GM18867 (cell line): ENCODE results near the gene IL18BP.

ENCODE experiments used
- ATAC-seq: cut with Tn5 transposase; IDR thresholded peaks from one replicate; pipeline ENCODE4 v1.9.1; 2021; ENCODE audit warnings: mild to moderate bottlenecking, moderate library complexity; ENCODE audit not compliant: unreplicated experiment

Gene IL18BP

DNA sequence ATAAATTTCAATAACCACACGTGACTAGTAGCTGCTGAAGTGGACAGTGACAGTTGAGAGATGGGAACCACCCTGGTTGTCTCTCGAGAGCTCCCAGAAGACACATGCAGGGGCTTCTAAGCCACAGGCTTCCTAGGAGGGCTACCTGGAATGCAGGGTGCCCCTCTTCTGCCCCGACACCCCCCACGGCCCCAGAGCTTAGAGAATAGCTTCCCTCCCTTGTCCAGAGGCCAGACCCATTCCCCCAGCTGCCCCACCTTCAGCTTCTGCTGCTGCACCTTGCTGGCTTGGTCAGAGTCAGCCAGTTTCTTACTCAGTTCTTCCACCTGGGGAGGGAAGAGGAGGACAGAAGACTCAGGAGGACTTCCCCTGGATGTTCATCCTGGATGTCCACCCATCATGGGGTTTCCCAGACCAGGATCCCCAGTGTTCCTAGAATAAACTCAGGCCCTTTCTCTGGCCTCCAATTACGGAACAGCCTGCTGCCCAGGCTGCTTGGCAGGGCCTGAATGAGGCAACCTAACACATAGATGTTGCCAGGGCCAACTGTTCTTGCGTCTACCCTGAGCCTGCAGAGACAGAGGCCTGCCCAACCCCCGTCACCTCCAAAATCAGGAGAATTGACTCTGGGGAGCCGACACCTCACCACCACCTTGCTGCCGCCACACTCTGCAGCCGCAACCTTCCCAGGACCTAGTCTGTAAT is 12.0 kb downstream of the IL18BP start:
- no peak for ATAC-seq

DNA sequence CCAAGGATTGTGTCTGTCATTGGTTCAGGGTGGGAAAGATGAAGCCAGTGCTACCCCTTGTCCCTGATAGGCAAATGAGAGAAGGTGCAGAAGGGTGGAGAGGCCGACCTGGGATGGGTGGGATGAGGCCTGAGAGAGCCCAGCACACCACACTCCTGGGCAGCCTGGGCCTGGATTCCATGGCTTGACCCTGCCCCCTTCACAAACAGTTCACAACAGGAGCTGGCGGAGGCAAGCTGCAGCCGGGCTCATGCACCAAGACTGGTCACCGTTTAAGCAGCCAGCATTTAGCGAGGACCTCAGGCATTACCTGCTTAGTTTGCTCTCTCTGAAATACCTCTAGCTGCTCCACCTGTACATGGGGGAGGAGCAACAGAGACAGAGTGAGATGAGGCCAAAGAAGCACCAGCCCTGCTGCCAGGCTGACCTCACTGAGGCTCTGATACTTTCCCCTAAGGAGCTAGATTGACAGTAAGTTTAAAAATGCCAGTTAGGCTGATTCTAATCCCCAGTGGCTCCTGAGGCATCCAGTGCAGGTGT is 13.5 kb downstream of the IL18BP start:
- no peak for ATAC-seq

DNA sequence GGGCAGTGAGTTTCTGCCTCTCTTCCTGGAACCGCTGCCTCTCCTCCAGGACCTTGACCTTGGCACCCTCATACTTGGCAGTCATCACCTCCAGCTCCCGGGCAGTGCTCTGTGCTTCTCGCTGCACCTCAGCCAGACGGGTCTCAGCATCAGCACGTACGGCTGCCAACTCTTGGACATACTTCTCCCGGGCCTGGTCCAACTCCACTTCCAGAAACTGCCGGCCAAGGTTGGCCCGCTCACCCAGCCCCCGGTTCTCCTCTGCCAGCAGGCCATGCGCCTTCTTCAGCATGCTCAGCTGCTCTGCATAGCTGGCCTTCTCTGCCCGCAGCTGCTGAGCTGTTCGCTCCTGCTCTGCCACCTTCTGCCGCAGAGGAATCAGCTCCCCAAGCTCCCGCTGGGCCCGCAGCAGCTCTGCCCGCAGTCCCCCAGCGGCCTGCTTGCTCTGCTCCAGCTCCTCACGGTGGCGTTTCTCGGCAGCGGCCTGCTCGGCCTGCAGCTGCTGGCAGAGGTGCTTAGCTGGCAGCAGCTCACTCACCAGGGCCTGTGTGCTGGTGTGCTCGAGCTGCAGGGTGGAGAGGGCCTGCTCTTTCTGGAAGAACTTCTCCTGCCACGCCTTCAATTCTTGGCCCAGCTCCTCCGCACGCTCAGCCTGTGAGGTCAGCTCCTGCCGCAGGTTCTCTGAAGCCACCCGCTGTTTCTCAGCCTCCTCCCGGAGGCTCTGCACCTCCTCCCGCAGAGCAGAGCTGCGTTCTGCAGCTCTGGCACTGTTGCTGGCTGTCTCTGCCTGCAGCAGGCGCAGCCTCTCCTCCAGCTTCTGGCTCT is 14.4 kb downstream of the IL18BP start:
- no peak for ATAC-seq

DNA sequence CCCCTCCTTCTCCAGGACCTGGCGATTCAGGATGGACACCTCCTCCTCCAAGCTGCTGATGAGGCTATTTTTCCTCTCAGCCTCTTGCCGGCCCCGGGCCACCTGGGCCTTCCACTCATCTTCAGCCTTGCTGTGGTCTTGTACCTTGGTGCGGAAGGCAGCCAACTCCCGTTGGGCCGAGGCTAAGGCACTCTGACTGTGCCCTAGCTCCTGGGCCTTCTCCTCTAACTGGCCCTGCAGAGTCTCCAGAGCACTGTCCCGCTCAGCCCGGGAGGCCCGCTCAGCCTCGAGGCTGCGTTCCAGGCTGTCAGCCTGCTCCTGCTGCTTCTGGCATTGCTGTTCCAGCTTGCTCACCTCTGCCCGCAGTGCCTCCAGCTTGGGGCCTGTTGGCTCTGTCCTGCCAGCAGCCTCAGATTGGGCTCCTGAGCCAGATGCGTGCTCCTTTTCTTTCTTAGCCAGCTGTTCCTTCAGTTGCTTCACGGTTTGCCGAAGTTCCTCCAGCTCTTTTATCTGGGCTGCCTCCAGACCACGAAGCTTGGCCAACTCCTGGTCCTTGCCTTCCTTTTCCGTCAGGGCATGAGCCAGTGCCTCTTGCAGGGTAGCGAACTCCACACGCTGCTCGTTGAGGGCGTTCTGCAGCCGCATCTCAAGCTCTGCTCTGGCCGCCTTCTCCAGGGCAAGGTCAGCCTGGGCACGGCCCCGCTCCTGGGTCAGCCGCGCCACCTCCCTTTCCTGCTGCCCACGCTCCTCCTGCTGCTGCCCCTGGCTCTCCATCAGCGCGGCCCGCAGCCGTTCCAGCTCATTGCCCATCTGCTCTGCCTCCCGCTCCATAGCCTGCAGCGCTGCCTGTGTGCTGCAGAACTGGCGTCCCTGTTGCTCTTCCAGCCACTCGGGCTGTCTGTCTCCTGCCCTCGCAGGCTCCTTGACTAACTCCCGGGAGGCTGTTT is 15.3 kb downstream of the IL18BP start:
- ATAC-seq, result no peak

DNA sequence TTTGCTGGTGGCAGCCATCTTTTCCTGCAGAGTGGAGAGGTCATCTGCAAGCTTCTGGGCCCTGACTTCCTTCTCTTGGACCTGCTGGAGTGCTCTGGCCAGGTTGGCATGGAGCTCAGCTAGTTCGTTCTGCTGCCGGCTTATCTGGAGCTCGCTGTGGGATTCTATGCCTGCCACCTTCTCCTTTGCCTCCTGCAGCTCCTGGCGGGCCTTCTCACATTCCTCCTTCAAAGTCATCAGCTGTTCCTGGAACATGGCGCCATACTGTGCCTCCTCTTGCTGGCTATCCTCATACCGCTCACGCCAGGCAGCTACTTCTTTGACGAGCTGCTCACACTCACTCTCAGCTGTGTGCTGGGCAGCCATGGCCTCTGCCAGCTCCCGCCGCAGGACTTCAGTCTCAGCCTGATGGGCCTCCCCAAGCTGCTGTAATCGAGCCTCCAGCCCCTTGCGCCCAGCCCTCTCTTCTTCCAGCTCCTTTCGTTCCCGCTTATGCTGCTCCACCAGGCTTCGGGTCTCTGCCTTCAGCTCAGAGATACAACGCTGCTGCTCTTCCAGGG is 16.1 kb downstream of the IL18BP start:
- ATAC-seq, result no peak

DNA sequence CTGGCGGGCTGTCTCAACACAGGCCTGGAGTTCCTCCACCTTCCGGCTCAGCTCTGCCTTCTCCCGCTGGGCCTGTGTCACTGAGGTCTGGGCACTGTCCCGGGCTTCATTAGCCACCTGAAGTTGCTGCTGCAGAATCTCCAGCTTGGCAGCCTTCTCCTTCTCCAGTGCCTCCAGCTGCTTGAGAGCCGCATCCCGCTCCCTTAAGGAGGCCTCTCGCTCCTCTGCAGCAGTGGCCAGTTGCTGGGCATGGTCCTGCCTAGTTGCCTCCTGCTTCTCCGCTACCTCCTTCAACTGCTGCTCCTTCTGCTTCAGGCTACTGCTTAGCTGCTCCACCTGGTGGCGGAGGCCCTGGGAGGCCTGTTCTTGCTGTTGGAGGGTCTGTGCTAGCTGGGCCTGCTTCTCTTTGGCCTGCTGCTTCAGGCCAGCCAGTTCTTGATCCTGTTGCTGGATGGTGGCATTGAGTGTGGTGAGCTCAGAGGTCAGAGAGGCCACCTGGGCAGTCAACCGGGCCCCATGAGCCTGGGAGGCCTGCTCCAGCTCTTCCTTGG is 16.9 kb downstream of the IL18BP start:
- no peak for ATAC-seq

DNA sequence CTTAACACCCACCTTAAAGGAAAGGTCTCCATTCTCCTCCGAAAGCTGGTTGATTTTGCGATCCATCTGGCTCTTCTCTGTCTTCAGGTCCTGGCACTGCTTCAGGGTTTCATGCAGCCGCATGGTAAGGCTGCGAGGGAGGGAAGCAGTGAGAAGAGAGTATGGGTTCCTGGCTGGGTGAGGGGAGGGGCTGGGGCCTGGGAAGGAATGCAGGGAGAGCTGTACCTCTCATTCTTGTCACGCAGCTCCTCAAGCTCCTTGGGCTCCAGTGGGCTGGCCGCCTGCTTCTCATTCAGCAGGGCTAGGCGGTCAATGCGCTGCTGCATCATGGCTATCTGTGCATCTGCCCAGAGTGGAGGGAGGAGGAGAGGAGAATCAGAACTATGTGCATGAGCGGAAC is 19.5 kb downstream of the IL18BP start:
- no peak for ATAC-seq

DNA sequence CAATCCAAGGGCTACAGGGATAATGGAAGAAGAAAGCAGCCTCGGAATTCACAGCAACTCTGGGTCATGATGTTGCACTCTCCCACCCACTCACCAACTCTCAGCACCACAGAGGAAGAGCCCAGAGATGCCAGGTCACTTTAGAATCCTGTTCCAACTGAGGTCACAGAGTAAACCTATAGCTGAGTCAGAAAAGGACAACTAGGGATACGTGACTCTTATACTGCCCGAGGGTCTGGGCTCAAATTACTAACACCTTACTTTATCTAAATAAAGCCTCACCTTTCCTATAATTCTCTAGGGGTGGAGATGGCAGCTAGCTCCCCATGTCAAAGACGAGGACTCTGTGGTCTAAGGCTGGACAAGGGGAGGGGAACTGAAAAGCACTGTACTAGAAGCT is 24.6 kb downstream of the IL18BP start:
- no peak for ATAC-seq

DNA sequence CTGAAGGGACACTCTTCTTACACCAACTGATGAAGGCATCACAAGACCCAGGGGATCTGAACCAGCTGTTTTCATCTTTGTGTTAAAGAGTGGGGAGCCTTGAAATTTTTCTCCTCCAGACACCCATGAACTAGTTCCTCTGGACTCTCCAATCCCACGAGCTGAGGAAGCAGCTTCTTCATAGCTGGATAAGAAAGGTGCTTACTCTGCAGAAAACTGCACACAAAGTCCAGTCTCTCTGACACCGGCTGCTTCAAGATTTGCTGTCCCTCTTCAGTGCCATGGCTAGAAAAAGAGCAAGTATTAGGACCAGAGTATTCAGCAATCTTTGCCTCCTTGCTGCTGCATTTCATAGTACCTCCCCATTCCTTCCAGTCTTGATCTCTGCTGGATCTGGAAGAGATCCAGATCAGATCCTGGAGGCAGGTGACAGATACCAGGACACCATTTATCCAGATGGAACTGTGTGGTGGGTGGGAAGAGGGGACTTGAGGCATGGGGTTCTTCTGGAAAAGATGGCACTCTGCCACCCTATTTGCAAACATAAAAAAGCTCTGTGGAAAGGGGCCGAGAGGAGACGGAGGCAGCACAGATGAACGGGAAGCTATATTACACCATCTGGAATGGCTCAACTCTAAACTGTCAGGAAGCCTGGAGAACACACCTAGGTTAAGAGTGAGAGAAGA is 25.5 kb downstream of the IL18BP start:
- ATAC-seq, result no peak

DNA sequence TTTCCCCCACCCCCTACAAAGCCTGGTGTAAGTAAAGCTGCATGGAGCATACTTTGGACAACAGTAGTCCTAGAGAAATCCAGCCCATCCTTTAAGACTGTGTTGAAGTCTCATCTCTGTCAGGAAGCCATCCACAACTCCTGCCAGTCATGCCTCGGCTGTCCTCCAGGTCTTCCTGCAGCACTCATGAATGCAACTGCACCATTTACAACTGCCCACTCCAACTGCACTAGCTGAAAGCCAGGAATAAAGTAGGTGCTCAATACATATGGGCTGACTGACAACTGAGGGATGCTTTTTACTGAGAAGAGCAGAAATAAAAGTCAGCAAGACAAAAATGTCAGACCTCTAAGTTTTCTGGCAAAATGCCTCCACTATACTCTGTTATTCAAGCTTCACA is 27.4 kb downstream of the IL18BP start:
- ATAC-seq, result no peak

DNA sequence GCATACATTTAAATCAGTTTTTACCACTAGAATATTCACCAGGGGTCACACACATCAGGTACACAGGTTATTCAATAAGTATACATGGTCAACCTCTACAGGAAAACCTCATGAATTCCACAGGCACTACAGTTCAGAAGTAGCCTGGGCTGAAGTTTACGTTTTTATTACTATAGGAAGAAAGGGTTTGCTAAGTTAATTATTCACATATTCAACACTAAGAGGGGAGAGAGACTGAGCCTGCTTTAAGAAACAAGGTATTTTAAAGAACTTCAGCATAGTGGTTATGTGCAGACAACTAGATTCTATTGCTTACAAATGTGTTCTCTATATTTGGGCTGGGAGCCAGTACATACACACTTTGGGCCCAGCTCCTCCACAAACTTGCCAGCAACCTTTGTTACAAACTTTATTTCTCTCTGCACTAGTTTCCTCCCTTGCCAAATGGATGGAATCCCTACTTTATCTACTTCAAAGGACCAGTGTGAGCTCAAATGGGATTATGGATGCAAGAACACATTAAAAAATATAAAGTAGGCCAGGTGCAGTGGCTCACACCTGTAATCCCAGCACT is 31.9 kb downstream of the IL18BP start:
- no peak for ATAC-seq

DNA sequence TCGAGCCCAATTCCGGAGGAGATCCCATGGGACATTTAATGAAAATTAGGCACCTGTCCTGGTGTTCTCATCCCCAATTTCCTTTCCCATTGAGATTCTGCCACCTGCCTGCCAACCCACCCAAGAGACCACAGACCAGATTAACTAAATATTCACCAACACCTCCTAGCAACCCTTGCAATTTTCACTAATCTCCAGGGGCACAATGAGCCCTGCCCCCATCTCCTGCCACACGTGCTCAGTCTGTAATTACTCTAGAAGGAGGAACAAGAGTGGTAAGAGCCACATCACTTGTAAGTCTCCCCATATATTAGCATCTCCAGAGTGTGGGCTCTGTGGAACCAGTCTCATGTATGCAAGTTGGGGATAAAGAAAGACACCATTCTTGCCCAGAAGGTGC is 38.0 kb downstream of the IL18BP start:
- no peak for ATAC-seq

DNA sequence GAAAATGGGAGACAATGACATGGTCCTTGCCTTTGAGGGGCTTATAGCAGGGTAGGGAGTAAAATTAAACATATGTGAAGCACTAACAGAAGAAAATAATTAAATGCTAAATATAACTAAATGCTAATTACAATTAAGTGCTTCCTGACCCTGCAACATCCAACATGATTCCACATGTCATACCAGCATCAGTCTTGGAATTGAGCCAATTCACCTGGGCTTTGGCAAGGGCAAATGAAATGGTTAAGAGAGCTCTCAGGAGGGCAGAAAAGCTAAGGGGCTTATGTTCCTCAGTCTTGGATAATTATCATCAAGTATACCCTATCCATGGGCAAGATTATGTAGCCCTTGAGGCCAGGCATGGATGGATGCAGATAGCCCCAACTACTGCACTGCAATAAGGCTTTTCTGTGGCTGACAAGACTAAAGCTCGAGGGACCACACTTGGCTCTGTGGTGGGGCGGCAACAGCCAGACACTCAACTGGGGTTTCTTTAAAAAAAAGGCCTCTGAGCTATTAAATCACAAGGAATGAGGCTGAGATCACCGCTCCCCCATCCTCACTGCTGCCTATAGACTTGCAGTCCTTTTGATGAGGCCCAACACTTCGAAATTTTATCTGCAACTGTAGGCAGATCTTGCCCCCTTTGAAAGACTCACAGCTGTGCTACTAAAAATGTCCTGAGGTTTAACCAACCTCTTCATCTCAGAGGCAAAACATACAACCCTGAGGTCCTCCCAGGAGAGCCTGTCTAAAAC is 39.0 kb downstream of the IL18BP start:
- ATAC-seq, result no peak

DNA sequence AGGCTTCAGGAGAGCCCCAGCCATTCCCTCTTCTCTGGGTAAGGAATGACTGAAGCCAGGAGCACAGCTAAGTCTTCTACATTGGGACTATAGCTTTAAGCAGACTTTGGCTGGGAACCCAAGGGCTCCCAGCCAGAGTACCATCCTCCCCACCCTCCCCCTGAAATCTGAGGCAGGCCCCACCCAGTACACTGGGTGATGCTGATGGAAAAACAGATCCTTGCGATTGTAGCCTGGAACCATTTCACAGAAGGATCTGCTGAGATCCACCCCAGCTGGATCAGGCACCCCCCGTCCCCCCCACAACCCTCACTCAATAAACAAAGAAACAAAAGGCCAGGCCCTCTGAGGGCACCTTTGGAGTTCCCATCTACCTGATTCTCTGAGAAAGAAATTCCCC is 39.8 kb downstream of the IL18BP start:
- no peak for ATAC-seq

DNA sequence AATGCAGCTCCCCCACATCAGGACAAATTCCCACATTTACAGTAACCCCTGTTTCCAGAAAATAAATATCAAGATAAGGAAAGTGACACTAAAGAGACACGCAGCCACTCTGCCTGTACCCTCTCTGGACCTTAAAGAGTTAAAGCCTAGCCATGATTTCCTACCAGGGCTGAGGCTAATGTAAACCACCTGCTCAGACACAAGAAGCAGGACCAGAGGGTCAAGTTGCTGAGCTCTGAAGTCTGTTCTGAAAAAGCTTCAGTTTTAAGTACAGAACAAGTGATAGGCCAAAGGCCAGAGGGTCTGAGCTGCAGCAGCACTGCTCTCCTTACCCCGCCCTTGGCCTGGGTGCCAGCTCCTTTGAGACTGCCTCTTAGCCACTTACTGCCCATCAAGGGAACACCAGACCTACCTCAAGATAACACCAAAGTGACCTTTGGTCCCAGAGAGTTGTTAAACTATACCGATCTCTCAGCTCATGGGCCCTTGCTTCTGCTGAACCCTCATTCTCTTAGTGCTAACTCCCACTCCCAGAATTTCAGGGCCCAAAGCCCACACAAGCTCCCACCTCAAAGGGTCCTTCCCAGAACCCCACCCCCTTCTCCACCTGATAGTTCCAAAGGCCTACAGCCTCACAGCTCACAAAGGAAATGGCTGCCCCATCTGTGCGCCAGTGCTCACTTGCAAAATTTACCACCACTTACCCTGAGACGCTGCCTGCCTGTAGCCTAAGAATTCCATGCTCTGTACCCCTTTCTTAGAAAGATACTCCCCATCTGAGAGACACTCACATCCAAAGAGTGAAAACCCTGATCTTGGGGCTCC is 40.5 kb downstream of the IL18BP start:
- ATAC-seq, result no peak

DNA sequence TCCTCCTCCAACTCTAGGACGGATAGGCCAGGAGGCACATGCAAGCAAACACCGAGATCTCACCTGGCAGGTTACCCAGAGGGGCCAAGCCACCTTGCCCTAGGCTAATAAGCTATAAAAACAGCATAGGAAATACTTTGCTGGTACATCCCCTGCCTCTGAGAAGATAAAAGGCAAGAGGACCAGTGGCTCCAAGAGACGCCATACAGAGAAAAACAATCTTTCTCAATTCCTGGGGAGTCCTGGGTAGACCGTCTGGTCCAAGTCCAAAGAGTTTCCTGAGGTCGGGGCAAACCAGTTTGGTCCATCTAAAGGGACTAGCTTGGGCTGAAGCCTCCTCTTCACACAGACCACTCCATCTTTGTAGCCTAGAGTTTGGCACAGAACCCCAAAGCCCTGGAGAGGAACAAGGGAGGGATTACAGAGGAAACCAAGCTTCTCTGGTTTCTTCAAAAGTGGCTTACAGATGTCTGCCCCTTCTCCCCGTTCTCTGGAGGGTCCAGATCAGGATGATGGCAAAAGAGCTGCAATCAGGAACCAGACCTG is 41.2 kb downstream of the IL18BP start:
- ATAC-seq, result no peak

DNA sequence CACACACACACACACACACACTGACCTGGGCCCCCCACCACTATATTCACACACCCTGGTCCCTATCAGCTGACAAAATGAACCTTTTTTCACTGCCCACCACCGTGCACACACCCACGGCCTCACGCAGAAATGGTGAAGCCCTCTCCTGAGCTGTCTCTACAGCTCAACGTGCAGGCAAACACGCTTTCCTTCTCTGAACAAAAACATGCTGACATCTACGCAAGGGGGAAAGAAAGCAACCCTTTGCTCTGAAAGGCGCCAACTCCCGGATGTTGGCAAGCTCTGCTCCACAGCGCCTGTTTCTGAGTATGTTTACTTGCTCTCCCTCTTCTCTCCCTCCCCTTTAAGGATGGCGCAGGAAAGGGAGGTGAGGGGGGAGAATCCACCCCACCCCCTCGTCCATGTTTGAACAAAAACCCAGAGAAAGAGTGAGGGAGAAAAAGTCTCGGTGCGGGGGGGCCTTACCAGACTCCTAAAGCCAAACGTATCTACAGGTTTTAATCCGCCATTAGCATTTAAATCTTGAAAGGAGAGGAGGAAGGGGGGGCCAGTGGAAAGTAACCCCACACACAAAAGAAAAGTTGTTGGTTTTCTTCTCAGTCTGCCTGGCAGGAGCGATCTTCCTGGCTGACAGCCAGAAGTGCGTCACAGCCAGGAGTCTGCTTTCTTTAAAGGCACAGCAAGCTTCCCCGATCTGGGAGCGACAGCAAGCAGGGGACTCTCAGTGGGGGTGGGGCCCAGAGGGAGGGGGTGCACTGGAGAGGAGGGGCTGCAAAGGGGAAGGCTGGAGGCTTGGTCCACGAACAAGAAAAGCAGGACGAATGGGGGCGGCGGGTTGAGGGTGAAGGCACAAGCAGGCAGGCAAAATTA is 42.0 kb downstream of the IL18BP start:
- ATAC-seq, result no peak
